ENCODE results near the gene SALL2.

- TF ChIP-seq SETDB1 (IDR thresholded peaks at IDR 0.05; ENCODE audit: insufficient read length, low read length) = no peak
- TF ChIP-seq MYNN (tag by site-specific recombination; IDR thresholded peaks at IDR 0.05; ENCODE audit: borderline replicate concordance) = no peak
- TF ChIP-seq CTCF (tag by site-specific recombination; IDR thresholded peaks at IDR 0.05) = no peak
- no peak for TF ChIP-seq ZNF274 (IDR thresholded peaks at IDR 0.05; ENCODE audit: low read length)
- TF ChIP-seq ZNF274 (tag by site-specific recombination; IDR thresholded peaks at IDR 0.05; ENCODE audit: borderline replicate concordance) = no peak
- TF ChIP-seq ZNF169 (tag by site-specific recombination; IDR thresholded peaks at IDR 0.05) = no peak
These were observed 3.4 kb upstream of the SALL2 start for GRCh38 chr14:21529515-21529914.
